GM18520 (cell line): ENCODE results near the gene PRXL2B.
"Not testable (repeated sequence)": the region's sequence is repeated elsewhere in the genome, so short reads cannot be mapped to it uniquely, and the experiment has no call there.

Source experiments
- ATAC-seq: cut with Tn5 transposase; IDR thresholded peaks from one replicate; pipeline ENCODE4 v1.9.1; 2021; ENCODE audit not compliant: unreplicated experiment

PRXL2B gene, protein sequence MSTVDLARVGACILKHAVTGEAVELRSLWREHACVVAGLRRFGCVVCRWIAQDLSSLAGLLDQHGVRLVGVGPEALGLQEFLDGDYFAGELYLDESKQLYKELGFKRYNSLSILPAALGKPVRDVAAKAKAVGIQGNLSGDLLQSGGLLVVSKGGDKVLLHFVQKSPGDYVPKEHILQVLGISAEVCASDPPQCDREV

DNA sequence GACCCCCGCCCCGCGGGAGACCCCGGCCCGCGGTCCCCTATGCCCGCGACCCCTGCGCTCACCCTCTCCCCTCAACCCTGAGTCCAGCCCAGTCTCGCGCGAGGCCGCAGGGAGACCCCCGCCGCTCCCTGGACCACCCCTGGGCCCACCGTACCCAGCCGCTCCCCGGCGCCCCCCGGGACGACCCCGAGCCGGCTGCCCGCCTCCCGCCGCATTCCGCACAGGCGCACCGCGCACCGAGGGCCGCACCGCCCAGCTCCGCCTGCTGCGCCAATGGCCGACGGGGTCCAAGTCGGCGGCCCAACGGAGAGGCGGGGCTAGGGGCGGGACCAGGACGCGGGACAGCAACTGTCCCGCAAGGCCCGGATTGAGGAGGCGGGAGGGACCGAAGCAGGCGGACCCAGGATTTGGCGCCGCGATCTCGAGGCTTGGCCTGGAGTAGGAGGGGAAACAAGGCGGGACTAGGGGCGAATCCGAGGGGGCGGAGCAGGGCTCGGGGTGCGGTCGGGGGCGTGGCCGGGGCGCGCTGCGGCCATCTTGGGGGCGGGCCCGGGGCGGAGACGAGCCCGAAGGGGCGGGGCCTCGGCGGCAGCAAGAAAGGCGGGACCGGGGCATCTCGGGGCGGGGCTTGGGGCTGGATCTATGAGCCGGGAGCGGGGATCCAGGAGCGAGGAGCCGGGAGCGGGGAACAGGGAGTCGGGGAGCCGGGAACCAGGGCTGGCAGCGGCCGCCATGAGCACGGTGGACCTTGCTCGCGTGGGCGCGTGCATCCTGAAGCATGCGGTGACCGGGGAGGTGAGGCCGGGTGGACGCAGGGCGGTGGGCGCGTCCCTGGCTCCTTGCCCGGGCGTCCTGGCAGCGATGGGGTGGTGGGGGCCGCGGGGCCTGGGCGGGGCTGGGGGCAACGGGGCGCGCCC, at the start of gene PRXL2B:
PRXL2B (plus strand) TSS at position 624 of the 917 bp plus-strand sequence; CDS start at position 733, 109 bp downstream.
- ATAC-seq = peak; percentile 56

DNA sequence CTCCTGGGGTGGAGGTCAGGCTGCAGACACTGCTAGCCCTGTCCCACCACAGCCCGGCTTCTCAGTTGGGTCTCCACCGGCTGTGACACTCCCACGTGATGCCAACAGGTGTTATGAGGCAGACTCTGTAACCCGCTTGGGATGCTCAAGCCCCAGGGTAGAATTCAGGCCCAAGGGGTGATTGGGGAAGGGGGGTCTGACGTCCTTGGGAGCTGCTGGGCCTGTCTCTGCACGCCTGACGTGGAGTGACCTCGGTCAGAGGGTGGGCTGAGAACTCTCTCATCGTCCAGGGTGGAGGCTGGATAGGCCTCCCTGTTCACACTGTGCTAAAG, 48.8 kb upstream of the PRXL2B start:
- ATAC-seq = no peak

- ATAC-seq = no peak
These were observed 48.2 kb upstream of the PRXL2B start for GRCh38 chr1:2538376-2538775.

GRCh38 chr1:2538872-2539271, 47.7 kb upstream of the PRXL2B start:
- no peak for ATAC-seq

GRCh38 chr1:2539312-2539907, 47.2 kb upstream of the PRXL2B start:
- ATAC-seq = no peak

DNA sequence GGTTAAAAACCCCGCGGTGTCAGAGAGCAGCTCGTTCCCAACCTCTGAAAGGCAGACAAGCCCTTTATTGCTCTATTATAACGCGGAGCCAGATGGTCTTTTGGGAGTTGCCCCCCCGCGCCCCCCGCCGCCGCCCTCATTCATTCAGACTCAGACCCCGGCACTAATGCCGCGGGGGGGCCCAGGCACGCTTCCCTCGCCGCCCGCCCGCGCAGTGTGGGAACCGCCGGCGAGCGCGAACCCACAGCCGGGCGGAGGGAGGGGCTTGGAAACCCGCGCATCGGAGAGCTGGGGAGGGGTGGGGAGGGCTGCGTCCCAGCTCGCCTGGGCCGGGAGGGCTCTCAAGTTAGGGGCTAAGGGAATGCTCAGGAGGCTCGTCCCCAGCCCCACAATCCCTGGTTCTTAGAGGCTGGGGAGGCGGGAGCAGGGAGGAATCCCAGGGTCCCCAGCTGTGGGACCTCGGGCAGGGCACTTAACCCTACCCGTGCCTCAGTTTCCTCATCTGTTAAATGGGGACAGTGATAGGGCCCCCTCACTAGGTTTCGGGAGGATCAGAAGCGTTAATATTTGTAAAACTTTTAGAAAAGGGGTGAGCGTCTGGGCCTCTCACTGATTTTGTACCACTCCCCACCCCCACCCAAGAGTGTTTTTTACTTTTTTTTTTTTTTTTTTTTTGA, 45.6 kb upstream of the PRXL2B start:
- no peak for ATAC-seq

DNA sequence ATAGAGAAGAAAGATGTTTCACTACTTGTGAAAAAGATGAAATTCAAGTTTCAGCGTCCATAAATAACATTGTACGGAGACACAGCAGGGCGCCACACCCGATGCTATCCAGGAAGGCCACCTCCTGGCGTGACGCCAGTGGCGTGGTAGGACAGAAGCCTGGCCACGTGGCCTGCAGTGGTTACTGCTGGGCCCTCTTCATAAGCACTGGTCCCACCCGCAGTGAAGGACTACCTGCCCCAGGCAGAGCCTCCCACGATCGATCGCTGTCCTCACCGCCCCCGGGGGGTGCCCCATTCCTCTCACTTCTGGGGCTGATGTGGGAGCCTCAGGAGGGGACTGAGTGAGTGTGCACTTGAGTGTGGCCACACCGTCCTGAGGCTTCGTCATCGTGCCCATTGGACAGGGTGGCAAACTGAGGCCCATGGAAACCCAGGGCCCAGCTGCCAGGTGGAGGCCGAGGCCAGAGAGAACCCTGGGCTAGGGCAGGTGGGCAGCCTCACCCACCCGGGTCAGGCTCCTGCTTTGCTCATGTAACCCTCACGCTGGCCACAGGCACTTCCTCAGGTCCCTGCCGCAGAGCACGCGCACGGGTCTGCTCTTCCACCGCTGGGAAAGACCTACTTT, 44.8 kb upstream of the PRXL2B start:
- no peak for ATAC-seq

DNA sequence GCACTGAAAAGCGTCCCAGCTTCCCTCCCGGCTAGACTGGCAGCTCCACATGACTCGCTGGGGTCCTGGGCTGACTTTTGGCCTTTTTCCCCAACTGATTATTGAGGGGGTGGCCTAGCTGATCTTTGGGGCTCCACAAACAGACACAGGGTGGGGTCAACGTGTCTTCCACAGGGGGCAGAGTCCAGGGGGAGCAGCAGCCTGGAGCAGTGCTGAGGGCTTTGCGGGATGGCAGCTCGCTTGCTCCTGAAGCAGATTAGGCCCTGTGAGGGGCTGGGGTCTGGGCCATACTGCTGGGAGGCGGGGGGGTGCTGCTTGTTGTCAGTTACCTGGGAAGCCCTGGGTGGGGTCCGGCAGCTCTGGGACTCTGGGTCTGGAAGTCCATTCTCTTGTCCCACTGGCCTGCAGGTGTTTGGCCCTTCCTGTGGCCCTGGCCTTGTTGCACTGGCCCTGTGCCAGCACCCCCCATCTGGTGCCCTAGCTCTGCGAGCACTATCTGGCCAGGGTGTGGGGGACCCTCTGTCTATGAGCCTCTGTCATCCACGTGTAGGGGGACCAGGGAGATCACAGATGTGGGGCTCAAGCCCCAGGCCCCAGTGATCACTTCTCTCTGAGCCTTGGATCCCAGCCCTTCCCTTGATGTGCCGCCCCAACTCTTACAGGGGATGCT, 44.2 kb upstream of the PRXL2B start:
- no peak for ATAC-seq

- no peak for ATAC-seq
These were observed 43.0 kb upstream of the PRXL2B start for GRCh38 chr1:2543543-2544092.

- no peak for ATAC-seq
These were observed 42.3 kb upstream of the PRXL2B start for GRCh38 chr1:2544093-2544874.

DNA sequence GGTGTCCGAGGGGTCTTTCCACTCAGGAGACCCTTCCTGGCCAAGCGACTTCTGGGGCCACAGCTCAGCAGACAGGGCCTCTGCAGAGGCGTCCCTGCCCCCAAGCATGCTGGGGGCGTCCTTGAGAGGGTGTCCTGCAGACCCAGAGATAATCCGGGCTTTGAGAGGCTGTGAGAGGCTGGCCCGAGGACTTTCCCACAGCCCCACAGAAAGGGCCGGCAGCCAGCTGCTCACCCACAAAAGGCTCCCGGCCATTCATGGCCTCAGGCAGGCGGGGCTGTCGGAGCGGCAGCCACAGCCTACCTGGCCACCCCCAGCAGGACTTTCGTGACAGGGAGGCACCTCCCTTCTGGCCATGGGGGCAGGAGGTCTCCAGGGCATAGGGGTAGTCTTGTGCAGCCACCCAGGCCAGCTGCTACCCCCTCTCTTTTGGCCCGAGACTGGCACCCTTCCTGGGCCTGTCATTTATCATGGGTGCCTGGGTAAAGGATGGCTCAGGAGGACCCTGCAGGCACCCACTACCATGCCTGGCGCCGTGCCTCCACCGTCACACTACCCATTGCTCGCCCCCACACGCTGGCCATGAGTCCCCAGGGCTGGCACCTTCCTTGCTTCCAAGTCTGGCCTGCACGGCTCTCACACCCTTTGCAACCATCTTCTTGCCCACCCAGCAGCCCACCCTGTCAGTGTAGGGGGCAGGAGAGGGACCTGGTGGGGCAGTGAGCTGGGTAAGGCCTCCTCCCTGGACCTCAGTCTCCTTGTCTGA, 41.5 kb upstream of the PRXL2B start:
- no peak for ATAC-seq

DNA sequence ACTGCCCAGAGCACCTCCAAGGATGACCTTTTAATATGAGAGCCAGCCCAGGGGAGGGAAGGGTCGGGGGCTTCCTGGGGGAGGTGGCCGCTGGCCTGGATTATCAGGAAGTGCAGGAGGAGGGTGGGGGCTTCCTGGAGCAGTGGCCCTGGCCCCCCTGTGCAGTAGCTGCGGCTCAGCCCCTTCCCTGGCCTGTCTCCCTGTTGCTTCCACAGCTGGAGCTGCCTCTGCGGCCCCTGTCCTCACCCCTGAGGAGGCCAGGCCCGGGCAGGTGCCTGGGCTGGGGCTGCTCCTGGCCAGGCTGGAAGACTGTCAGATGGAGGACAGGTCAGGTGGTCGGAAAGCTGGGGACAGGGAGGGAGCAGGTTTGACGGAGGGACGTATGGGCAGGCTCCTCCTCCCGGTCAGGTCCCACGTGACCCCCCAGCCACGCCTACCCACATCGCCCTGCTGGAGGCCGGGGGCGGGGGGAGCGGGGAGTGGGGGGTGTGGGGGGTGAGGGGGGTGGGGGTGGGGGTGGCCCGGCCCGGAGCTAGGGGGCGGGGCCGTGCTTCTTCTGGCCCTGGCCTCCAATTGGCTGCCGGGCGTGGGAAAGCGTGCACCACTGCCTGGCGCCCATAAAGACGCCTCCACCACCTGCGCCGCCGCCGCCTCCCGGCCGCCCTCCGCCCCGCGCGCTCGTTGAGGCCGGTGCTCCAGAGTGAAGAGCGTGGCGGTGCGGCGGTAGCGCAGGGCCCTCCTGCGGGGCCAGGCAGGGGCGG, 40.6 kb upstream of the PRXL2B start:
- peak; percentile 24 for ATAC-seq

GRCh38 chr1:2546515-2547209, 39.9 kb upstream of the PRXL2B start:
- ATAC-seq = peak; percentile 19

DNA sequence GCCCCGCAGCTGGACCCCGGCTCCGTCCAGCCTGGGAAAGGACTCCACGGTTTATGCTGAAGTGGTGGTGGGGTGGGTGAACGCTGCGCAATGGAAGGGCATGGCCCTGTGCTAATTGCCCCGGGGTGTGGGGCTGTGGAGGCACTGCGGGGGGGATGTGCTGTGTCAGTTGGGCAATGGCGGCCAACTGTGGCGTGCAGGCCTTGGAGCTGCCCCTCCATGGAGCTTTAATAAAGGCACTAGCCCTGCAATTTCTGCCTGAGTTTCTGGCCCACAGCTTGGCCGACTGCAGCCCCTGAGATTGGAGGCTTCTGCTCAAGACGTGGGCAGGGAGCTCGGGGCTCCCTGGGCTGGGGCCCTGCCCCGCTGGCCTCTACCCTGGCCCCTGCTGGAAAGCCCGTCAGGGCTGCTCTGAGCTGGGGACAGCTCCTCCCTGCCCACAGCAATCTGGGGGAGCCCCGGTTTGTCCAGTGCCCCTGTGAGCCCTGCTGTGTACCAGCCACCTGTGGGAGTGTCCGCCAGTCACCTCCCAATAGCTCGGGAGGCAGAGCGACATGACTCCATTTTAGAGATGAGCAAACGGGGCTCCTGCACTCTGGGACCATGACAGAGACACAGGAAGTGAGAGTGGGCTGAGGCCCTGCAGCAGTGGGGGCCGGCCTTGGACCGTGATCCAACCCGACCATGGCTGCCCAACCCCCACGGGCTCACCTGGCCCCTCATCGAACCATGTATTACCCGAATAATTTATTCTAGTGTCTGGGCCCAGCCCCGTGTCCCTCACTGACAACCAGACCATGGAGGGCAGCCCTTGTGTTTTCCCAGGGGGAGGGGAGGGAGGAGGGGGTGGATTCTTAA, 39.1 kb upstream of the PRXL2B start:
- no peak for ATAC-seq

DNA sequence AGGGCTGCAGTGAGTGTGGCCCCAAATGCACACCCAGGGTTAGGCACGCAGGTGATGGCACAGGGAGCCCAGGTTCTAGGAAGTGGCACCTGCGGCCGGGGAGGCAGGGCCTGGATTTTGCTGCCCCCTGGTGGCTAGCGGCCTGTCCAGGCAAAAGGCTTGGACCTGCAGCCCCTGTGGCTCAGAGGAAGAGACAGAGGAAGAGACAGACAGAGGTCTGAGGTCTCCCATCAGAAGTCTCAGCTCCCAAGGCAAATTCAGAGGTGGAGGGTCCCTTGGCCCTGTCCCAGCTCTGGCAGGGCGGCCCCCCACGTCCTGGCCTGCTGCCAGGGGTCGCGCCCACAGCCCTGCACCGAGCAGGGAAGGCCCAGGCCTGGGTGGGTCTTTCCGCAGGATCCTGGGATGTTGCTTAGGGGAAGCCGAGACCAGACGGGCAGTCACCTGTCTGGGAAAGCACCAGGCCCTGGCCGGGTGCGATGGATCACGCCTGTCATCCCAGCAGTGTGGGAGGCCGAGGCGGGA, 38.4 kb upstream of the PRXL2B start:
- ATAC-seq = peak; percentile 14

- ATAC-seq = not testable (repeated sequence)
These were observed 37.1 kb upstream of the PRXL2B start for GRCh38 chr1:2549367-2550029.
